A549 (cell line): ENCODE data around the gene STPG4. TPM values are rescaled to one million over a fixed set of nuclear protein-coding genes. Genes with fewer than 3 reads are reported as not detected.
A peak's percentile ranks its signal among the peaks of the same experiment; 100 is the strongest.

Source experiments
- ATAC-seq, 2 experiments: fragments of 200-7000 bp in 1 of 2; fragments of >200 bp in 1 of 2; cut with Nextera tagmentation in 1 of 2; cut with Tn5 transposase in 1 of 2; 3 replicates each; pipeline versions ENCODE4 v1.8.0 to v1.9.1; 2018 to 2020; ENCODE audit warnings: mild to moderate bottlenecking in 1 of 2, moderate library complexity in 1 of 2
- CTCF ChIA-PET: fragments of 300-600 bp; sonication (Branson Sonifier 250); formaldehyde crosslinking; extraction: SDS; loops from one replicate; lab custom pipeline; 2021; ENCODE audit warnings: antibody characterized with exemption, inconsistent platforms; lab: Yijun Ruan, JAX
- POLR2A ChIA-PET: fragments of 350-600 bp; formaldehyde crosslinking; extraction: SDS; loops from one replicate; lab custom pipeline; 2021; ENCODE audit warnings: antibody characterized with exemption, inconsistent platforms; lab: Yijun Ruan, JAX
- DNase-seq, 2 experiments: peaks; one replicate each; pipeline versions ENCODE4 v3.0.0 to v3.0.0-alpha.2; 2011 to 2016; ENCODE audit warnings: low read depth in 1 of 2, low spot score in 1 of 2
- FAIRE-seq: peaks from 2 replicates; lab custom pipeline; 2011; peaks lifted over from hg19 to GRCh38; lab: Jason Lieb, UNC
- H3K27ac ChIP-seq, 2 experiments: fragments of >200 bp; sonication (Bioruptor Twin); formaldehyde crosslinking; 3 replicates each; pipeline ENCODE4 v1.5.1; 2016 to 2017
- H3K4me1 ChIP-seq: fragments of >200 bp; sonication (Bioruptor Twin); formaldehyde crosslinking; 3 replicates; pipeline ENCODE4 v1.6.1; 2016
- H3K4me2 ChIP-seq: fragments of >200 bp; sonication (Bioruptor Twin); formaldehyde crosslinking; 3 replicates; pipeline ENCODE4 v1.6.1; 2016
- H3K4me3 ChIP-seq: fragments of >200 bp; sonication (Bioruptor Twin); formaldehyde crosslinking; 3 replicates; pipeline ENCODE4 v1.5.1; 2016
- H3K9me3 ChIP-seq: fragments of >200 bp; sonication (Bioruptor Twin); formaldehyde crosslinking; 3 replicates; pipeline ENCODE4 v1.6.1; 2016
- BCL3 ChIP-seq: fragments of >200 bp; sonication (Bioruptor Twin); formaldehyde crosslinking; IDR thresholded peaks from 3 replicates; pipeline ENCODE4 v1.6.1; 2016
- BHLHE40 ChIP-seq: IDR thresholded peaks from 2 replicates; pipeline ENCODE4 v1.6.1; 2012; ENCODE audit warnings: low read depth, low read length, inconsistent platforms
- CEBPB ChIP-seq, 2 experiments: fragments of >200 bp in 1 of 2; sonication (Bioruptor Twin) in 1 of 2; formaldehyde crosslinking in 1 of 2; IDR thresholded peaks; 2 replicates each; pipeline ENCODE4 v1.6.1; 2012 to 2016
- CHD2 ChIP-seq: fragments of 150-350 bp; IDR thresholded peaks from 2 replicates; pipeline ENCODE4 v1.6.1; 2014; ENCODE audit warnings: low read length; ENCODE audit not compliant: partially characterized antibody
- E2F6 ChIP-seq: IDR thresholded peaks from 2 replicates; pipeline ENCODE4 v1.6.1; 2012; ENCODE audit warnings: low read depth, borderline replicate concordance
- EHF ChIP-seq: fragments of 250-450 bp; sonication (Bioruptor Pico); IDR thresholded peaks from 2 replicates; pipeline ENCODE4 v1.5.0; 2020; ENCODE audit warnings: mild to moderate bottlenecking
- FOSL2 ChIP-seq, 2 experiments: fragments of 450-650 bp in 1 of 2; fragments of >200 bp in 1 of 2; sonication (Bioruptor Twin) in 1 of 2; formaldehyde crosslinking; IDR thresholded peaks; 2 replicates each; pipeline versions ENCODE4 v1.5.0 to v1.6.1; 2016 to 2020; ENCODE audit warnings: mild to moderate bottlenecking in 1 of 2, moderate library complexity in 1 of 2
- HEYL ChIP-seq: fragments of 250-450 bp; sonication (Bioruptor Pico); IDR thresholded peaks from 2 replicates; pipeline ENCODE4 v1.8.0; 2021; ENCODE audit warnings: mild to moderate bottlenecking, moderate library complexity
- HOXB13 ChIP-seq: fragments of 250-450 bp; sonication (Bioruptor Pico); IDR thresholded peaks from 2 replicates; pipeline ENCODE4 v1.5.0; 2020; ENCODE audit warnings: low read depth, mild to moderate bottlenecking, moderate library complexity
- HOXB5 ChIP-seq: fragments of 250-450 bp; sonication (Bioruptor Pico); IDR thresholded peaks from 2 replicates; pipeline ENCODE4 v1.5.0; 2020; ENCODE audit warnings: mild to moderate bottlenecking, moderate library complexity
- JUNB ChIP-seq: fragments of >200 bp; sonication (Bioruptor Twin); formaldehyde crosslinking; IDR thresholded peaks from 2 replicates; pipeline ENCODE4 v1.6.1; 2016
- MAFK ChIP-seq: fragments of 450-650 bp; IDR thresholded peaks from 2 replicates; pipeline ENCODE4 v1.6.1; 2014; ENCODE audit not compliant: partially characterized antibody
- NFE2L2 ChIP-seq: fragments of 150-350 bp; conservative IDR thresholded peaks from 2 replicates; pipeline ENCODE4 v1.6.1; 2014; ENCODE audit warnings: low read length
- PHF8 ChIP-seq: fragments of 200-600 bp; sonication (generic); IDR thresholded peaks from 2 replicates; pipeline ENCODE4 v1.6.1; 2016; ENCODE audit warnings: low read depth, mild to moderate bottlenecking, antibody characterized with exemption, moderate library complexity, borderline replicate concordance
- POLR2AphosphoS2 ChIP-seq: conservative IDR thresholded peaks from 2 replicates; pipeline ENCODE4 v1.6.1; 2012; ENCODE audit warnings: low read length, improper control_type of control experiment, inconsistent platforms
- TP53 ChIP-seq: fragments of 250-450 bp; sonication (Bioruptor Pico); IDR thresholded peaks from 2 replicates; pipeline ENCODE4 v1.5.0; 2021; ENCODE audit warnings: mild to moderate bottlenecking, moderate library complexity
- USF2 ChIP-seq: fragments of 450-650 bp; IDR thresholded peaks from 2 replicates; pipeline ENCODE4 v1.6.1; 2014; ENCODE audit warnings: antibody characterized with exemption
- WGBS: methylation state at CpG from one replicate; pipeline ENCODE4 v1.1.6; 2017; ENCODE audit errors: missing lambda C conversion rate; 5-methylcytosine and 5-hydroxymethylcytosine counted together
- polyA plus RNA-seq, 4 experiments: library from polyadenylated mRNA; depleted of rRNA in 3 of 4; stranded (reverse); fragments of >200 nt; fragmentation: RNase III in 1 of 4; extraction: RNeasy Plus Mini Kit Qiagen cat#74134 plus additional on column Dnase treatment in 1 of 4; gene quantifications; 2 replicates in 3 of 4; 3 replicates in 1 of 4; pipeline ENCODE4 v1.2.3, GENCODE V29; 2011 to 2017
- TF ChIP-seq, protein P1 (sequence below): IDR thresholded peaks from 2 replicates; pipeline ENCODE4 v1.6.1; 2012
- TF ChIP-seq, protein P2 (sequence below): fragments of 150-350 bp; IDR thresholded peaks from 2 replicates; pipeline ENCODE4 v1.6.1; 2014; ENCODE audit warnings: low read depth, mild to moderate bottlenecking, low read length

STPG4 gene
- polyA plus RNA-seq, 2 of the 4 experiments (the other 2 are of a cell fraction), result 0.05 to 0.13 TPM

DNA sequence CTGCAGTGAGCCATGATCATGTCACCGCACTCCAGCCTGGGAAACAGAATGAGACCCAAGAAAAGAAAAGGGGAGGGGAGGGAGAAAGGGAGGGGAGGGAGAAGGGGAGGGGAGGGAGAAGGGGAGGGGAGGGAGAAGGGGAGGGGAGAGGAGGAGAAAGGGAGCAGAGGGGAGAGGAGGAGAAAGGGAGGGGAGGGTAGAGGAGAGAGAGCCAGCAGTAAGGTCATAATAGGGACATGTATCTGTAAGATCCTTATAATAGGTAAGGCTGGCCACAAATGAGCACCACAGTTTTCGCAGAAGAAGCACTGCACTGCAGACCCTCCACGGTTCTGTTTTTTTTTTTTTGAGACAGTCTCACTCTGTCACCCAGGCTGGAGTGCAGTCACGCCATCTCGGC lies 62.6 kb downstream of the STPG4 start:
- WGBS, result 87% methylated on average over 5 of the region's 5 CpGs
- POLR2A ChIA-PET, result no interaction called here
- no peak overlapping the region for H3K4me3 ChIP-seq
- no peaks in the 10 kb centered on the region for H3K9me3 ChIP-seq
- ATAC-seq (no peak), FAIRE-seq (no peak), DNase-seq (no peak)
- no peak overlapping the region for H3K4me2 ChIP-seq
- CTCF ChIA-PET, result no interaction called here
- no peak overlapping the region for H3K27ac ChIP-seq
- H3K4me1 ChIP-seq, result peaks cover 35% of the 10 kb centered on the region
- no peak for TF ChIP-seq HEYL
- TF ChIP-seq CHD2, result no peak
- TF ChIP-seq, protein P1, sequence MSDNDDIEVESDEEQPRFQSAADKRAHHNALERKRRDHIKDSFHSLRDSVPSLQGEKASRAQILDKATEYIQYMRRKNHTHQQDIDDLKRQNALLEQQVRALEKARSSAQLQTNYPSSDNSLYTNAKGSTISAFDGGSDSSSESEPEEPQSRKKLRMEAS, result no peak
- no peak for TF ChIP-seq USF2
- TF ChIP-seq, protein P2, sequence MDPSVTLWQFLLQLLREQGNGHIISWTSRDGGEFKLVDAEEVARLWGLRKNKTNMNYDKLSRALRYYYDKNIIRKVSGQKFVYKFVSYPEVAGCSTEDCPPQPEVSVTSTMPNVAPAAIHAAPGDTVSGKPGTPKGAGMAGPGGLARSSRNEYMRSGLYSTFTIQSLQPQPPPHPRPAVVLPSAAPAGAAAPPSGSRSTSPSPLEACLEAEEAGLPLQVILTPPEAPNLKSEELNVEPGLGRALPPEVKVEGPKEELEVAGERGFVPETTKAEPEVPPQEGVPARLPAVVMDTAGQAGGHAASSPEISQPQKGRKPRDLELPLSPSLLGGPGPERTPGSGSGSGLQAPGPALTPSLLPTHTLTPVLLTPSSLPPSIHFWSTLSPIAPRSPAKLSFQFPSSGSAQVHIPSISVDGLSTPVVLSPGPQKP, result no peak
- TF ChIP-seq E2F6, result no peak
- no peak for TF ChIP-seq BHLHE40

DNA sequence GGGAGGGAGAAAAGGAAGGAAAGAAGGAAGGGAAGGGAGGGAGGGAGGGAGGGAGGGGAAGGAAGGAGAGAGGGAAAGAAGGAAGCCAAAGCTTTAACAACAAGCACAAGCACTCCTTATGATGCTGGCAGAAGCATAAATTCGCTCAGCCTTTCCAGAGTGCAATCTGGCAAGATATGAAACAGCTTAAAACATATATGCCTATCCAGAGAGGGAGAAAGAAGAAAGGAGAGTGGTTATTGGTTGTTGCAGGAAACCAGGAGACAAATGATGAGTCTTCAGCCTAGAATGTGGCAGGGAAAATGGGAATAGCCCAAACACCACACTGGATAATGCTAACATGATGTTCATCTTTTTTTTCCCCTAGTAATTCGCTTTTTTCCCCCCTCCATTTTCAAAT lies 64.0 kb downstream of the STPG4 start:
- POLR2A ChIA-PET, result no interaction called here
- H3K4me3 ChIP-seq, result no peak overlapping the region
- H3K4me2 ChIP-seq, result peak overlapping the region; percentile 8; the same call in 1 of the 3 replicates
- CTCF ChIA-PET, result no interaction called here
- 71% methylated on average over 2 of the region's 2 CpGs for WGBS
- H3K27ac ChIP-seq, result peak overlapping the region; percentile 15 to 90; a peak in 3 of 6 replicates
- DNase-seq (no peak), ATAC-seq (peak in 1 of 2 experiments; percentile 50; a peak in 3 of 6 replicates), FAIRE-seq (no peak)
- H3K4me1 ChIP-seq, result peaks cover 35% of the 10 kb centered on the region
- H3K9me3 ChIP-seq, result no peaks in the 10 kb centered on the region
- TF ChIP-seq PHF8 (0 out of 2 replicates have a peak, but pooled peaks have one; percentile 13), HOXB5 (CRISPR knock-in tag) (no peak)
- TF ChIP-seq, all 56 proteins: peak for 1

GRCh38 chr2:47089083-47089464 lies 66.0 kb downstream of the STPG4 start:
- Histone ChIP-seq H3K9me3 (no peaks in the 10 kb centered on the region), H3K27ac (peak overlapping the region; percentile 72 to 90), H3K4me2 (peak overlapping the region; percentile 34), H3K4me3 (no peak overlapping the region), H3K4me1 (peaks cover 41% of the 10 kb centered on the region)
- TF ChIP-seq HOXB13 (CRISPR knock-in tag), result no peak
- no peak for TF ChIP-seq JUNB
- TF ChIP-seq TP53 (CRISPR knock-in tag), result peak; percentile 51; the same call in 1 of the 2 replicates
- peak; percentile 97 for TF ChIP-seq NFE2L2
- peak; percentile 99 for TF ChIP-seq MAFK
- no peak for TF ChIP-seq FOSL2 (IDR thresholded peaks at IDR 0.05)
- TF ChIP-seq FOSL2 (CRISPR knock-in tag; IDR thresholded peaks at IDR 0.05), result peak; percentile 40; the same call in 1 of the 2 replicates
- no peak for TF ChIP-seq CEBPB (IDR thresholded peaks at IDR 0.05)
- TF ChIP-seq POLR2AphosphoS2, result no peak
- TF ChIP-seq EHF (CRISPR knock-in tag), result no peak
- no peak for TF ChIP-seq BCL3
- TF ChIP-seq, protein P1, result peak; percentile 37; the same call in 1 of the 2 replicates
- POLR2A ChIA-PET, result interaction anchor here (0.6 kb wide), 1 partner anchor 10 kb away, joined by 3 read pairs; no protein-coding TSS in a partner anchor
- WGBS, result 54% methylated on average over 6 of the region's 6 CpGs
- CTCF ChIA-PET, result interaction anchor here (0.6 to 1.3 kb wide), 4 partner anchors 12 to 540 kb away, joined by 3 read pairs; no protein-coding TSS in a partner anchor
- ATAC-seq (peak; percentile 46 to 70; a peak in 4 of 6 replicates), DNase-seq (peak in 1 of 2 experiments; percentile 79), FAIRE-seq (no peak)
